ENCODE data around the gene PRKG2.
A peak's percentile ranks its signal among the peaks of the same experiment; 100 is the strongest.
"Not testable (repeated sequence)": the region's sequence is repeated elsewhere in the genome, so short reads cannot be mapped to it uniquely, and the experiment has no call there.

Gene PRKG2

GRCh38 chr4:81164623-81165416 lies 50.2 kb downstream of the PRKG2 start:
- H3K4me3 ChIP-seq (ENCODE audit: low read depth, low read length): no peak overlapping the region
- DNase-seq (ENCODE audit: low read depth): no peak

- no peak overlapping the region for H3K4me3 ChIP-seq (ENCODE audit: low read depth, low read length)
- DNase-seq (ENCODE audit: low read depth): no peak
Observed at GRCh38 chr4:81164126-81164525, 50.9 kb downstream of the PRKG2 start.

- no peak for DNase-seq (ENCODE audit: low read depth)
- no peak overlapping the region for H3K4me3 ChIP-seq (ENCODE audit: low read depth, low read length)
Observed at GRCh38 chr4:81162752-81163458, 52.1 kb downstream of the PRKG2 start.

- H3K4me3 ChIP-seq (ENCODE audit: low read depth, low read length); DNase-seq (ENCODE audit: low read depth): not testable (repeated sequence)
Observed at GRCh38 chr4:81153714-81154323, 61.2 kb downstream of the PRKG2 start.

- no peak overlapping the region for H3K4me3 ChIP-seq (ENCODE audit: low read depth, low read length)
- no peak for DNase-seq (ENCODE audit: low read depth)
Observed at GRCh38 chr4:81152839-81153713, 61.9 kb downstream of the PRKG2 start.

GRCh38 chr4:81149976-81150375 lies 65.0 kb downstream of the PRKG2 start:
- DNase-seq (ENCODE audit: low read depth): no peak
- no peak overlapping the region for H3K4me3 ChIP-seq (ENCODE audit: low read depth, low read length)

GRCh38 chr4:81148576-81148975 lies 66.4 kb downstream of the PRKG2 start:
- no peak overlapping the region for H3K4me3 ChIP-seq (ENCODE audit: low read depth, low read length)
- no peak for DNase-seq (ENCODE audit: low read depth)

GRCh38 chr4:81146466-81146865 lies 68.6 kb downstream of the PRKG2 start:
- no peak for DNase-seq (ENCODE audit: low read depth)
- no peak overlapping the region for H3K4me3 ChIP-seq (ENCODE audit: low read depth, low read length)

GRCh38 chr4:81143183-81143582 lies 71.8 kb downstream of the PRKG2 start:
- no peak for DNase-seq (ENCODE audit: low read depth)
- no peak overlapping the region for H3K4me3 ChIP-seq (ENCODE audit: low read depth, low read length)

- peak; percentile 66 for DNase-seq (ENCODE audit: low read depth)
- H3K4me3 ChIP-seq (ENCODE audit: low read depth, low read length): no peak overlapping the region
Observed at GRCh38 chr4:81142744-81143143, 72.3 kb downstream of the PRKG2 start.

GRCh38 chr4:81137894-81138293 lies 77.1 kb downstream of the PRKG2 start:
- no peak overlapping the region for H3K4me3 ChIP-seq (ENCODE audit: low read depth, low read length)
- no peak for DNase-seq (ENCODE audit: low read depth)

- DNase-seq (ENCODE audit: low read depth): peak; percentile 33
- H3K4me3 ChIP-seq (ENCODE audit: low read depth, low read length): no peak overlapping the region
Observed at GRCh38 chr4:81137446-81137845, 77.6 kb downstream of the PRKG2 start.

GRCh38 chr4:81136161-81136905 lies 78.7 kb downstream of the PRKG2 start:
- no peak overlapping the region for H3K4me3 ChIP-seq (ENCODE audit: low read depth, low read length)
- DNase-seq (ENCODE audit: low read depth): peak; percentile 73

- no peak overlapping the region for H3K4me3 ChIP-seq (ENCODE audit: low read depth, low read length)
- no peak for DNase-seq (ENCODE audit: low read depth)
Observed at GRCh38 chr4:81135501-81135900, 79.5 kb downstream of the PRKG2 start.

- DNase-seq (ENCODE audit: low read depth): no peak
Observed at GRCh38 chr4:81131563-81131962, 83.5 kb downstream of the PRKG2 start.

GRCh38 chr4:81131066-81131465 lies 84.0 kb downstream of the PRKG2 start:
- DNase-seq (ENCODE audit: low read depth): no peak
- H3K4me3 ChIP-seq (ENCODE audit: low read depth, low read length): no peak overlapping the region

More at GRCh38 chr4:81131563-81131962, 83.5 kb downstream of the PRKG2 start:
- H3K4me3 ChIP-seq (ENCODE audit: low read depth, low read length): no peak overlapping the region

GRCh38 chr4:81130569-81130968 lies 84.5 kb downstream of the PRKG2 start:
- H3K4me3 ChIP-seq (ENCODE audit: low read depth, low read length): no peak overlapping the region
- no peak for DNase-seq (ENCODE audit: low read depth)

GRCh38 chr4:81120055-81120454 lies 95.0 kb downstream of the PRKG2 start:
- DNase-seq (ENCODE audit: low read depth): no peak
- no peak overlapping the region for H3K4me3 ChIP-seq (ENCODE audit: low read depth, low read length)

GRCh38 chr4:81118086-81118485 lies 96.9 kb downstream of the PRKG2 start:
- H3K4me3 ChIP-seq (ENCODE audit: low read depth, low read length): no peak overlapping the region

More at GRCh38 chr4:81118086-81118485, 96.9 kb downstream of the PRKG2 start:
- DNase-seq (ENCODE audit: low read depth): no peak
